HL-60 (cell line): ENCODE results near the gene HHLA2.
"Not testable (repeated sequence)": the region's sequence is repeated elsewhere in the genome, so short reads cannot be mapped to it uniquely, and the experiment has no call there.

Experiments
- DNase-seq, 2 experiments: peaks; one replicate each; pipeline ENCODE4 v3.0.0-alpha.2; 2010 to 2020; ENCODE audit warnings: low read depth in 1 of 2, low spot score in 1 of 2
- H3K27ac ChIP-seq: fragments of 250-450 bp; sonication (Bioruptor Pico); replicated peaks from 2 replicates; pipeline ENCODE4 v1.5.1; 2020; ENCODE audit warnings: mild to moderate bottlenecking, moderate library complexity
- H3K27me3 ChIP-seq: fragments of 250-450 bp; sonication (Bioruptor Pico); 2 replicates; pipeline ENCODE4 v1.5.1; 2021; ENCODE audit warnings: mild to moderate bottlenecking, moderate library complexity; ENCODE audit not compliant: insufficient read depth, poor library complexity, severe bottlenecking
- H3K4me3 ChIP-seq: replicated peaks from 2 replicates; pipeline ENCODE4 v1.5.1; 2011; ENCODE audit warnings: mild to moderate bottlenecking, control low read depth, low read length; ENCODE audit not compliant: insufficient read depth
- CTCF ChIP-seq: IDR thresholded peaks from one replicate; pipeline ENCODE4 v1.5.1; 2011; ENCODE audit warnings: low read length, control low read depth, inconsistent platforms; ENCODE audit not compliant: insufficient read depth
- GABPA ChIP-seq: IDR thresholded peaks from 2 replicates; pipeline ENCODE4 v1.6.1; 2012; ENCODE audit warnings: low read depth
- POLR2AphosphoS5 ChIP-seq: IDR thresholded peaks from 2 replicates; pipeline ENCODE4 v1.6.1; 2012; ENCODE audit warnings: low read depth
- SPI1 ChIP-seq: IDR thresholded peaks from 2 replicates; pipeline ENCODE4 v1.6.1; 2012; ENCODE audit warnings: low read depth, mild to moderate bottlenecking, borderline replicate concordance
- TF ChIP-seq, protein P1 (sequence below): IDR thresholded peaks from 2 replicates; pipeline ENCODE4 v1.6.1; 2012; ENCODE audit warnings: low read depth; ENCODE audit not compliant: insufficient replicate concordance

The HHLA2 gene

GRCh38 chr3:108251844-108252243, 44.5 kb upstream of the HHLA2 start:
- no peak overlapping the region for H3K4me3 ChIP-seq
- H3K27me3 ChIP-seq: no peaks in the 10 kb centered on the region
- TF ChIP-seq CTCF (no peak), POLR2AphosphoS5 (no peak), GABPA (no peak), SPI1 (no peak)
- TF ChIP-seq, protein P1, sequence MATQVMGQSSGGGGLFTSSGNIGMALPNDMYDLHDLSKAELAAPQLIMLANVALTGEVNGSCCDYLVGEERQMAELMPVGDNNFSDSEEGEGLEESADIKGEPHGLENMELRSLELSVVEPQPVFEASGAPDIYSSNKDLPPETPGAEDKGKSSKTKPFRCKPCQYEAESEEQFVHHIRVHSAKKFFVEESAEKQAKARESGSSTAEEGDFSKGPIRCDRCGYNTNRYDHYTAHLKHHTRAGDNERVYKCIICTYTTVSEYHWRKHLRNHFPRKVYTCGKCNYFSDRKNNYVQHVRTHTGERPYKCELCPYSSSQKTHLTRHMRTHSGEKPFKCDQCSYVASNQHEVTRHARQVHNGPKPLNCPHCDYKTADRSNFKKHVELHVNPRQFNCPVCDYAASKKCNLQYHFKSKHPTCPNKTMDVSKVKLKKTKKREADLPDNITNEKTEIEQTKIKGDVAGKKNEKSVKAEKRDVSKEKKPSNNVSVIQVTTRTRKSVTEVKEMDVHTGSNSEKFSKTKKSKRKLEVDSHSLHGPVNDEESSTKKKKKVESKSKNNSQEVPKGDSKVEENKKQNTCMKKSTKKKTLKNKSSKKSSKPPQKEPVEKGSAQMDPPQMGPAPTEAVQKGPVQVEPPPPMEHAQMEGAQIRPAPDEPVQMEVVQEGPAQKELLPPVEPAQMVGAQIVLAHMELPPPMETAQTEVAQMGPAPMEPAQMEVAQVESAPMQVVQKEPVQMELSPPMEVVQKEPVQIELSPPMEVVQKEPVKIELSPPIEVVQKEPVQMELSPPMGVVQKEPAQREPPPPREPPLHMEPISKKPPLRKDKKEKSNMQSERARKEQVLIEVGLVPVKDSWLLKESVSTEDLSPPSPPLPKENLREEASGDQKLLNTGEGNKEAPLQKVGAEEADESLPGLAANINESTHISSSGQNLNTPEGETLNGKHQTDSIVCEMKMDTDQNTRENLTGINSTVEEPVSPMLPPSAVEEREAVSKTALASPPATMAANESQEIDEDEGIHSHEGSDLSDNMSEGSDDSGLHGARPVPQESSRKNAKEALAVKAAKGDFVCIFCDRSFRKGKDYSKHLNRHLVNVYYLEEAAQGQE: no peak
- no peak for DNase-seq
- no peak overlapping the region for H3K27ac ChIP-seq

DNA sequence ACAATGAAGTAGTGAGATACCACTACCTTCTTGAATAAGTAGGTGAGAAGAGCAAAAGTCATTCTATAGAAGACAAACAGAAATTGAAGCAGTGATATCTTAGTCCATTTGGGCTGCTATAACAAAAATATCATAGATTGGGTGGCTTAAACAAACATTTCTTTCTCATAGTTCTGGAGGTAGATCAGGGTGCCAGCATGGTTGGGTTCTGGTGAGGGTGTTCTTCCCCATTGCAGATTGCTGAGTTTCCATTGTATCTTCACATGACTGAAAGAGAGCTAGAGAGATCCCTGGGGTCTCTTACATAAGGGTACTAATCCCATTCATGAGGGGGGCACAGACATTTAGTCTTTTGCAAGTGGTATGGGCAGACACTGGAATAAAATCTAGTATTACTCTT, 41.2 kb upstream of the HHLA2 start:
- H3K27me3 ChIP-seq: no peaks in the 10 kb centered on the region
- no peak overlapping the region for H3K27ac ChIP-seq
- H3K4me3 ChIP-seq: no peak overlapping the region
- no peak for DNase-seq
- TF ChIP-seq SPI1 (no peak), CTCF (no peak), POLR2AphosphoS5 (no peak), GABPA (no peak)
- TF ChIP-seq, protein P1: no peak

GRCh38 chr3:108264534-108265298, 31.6 kb upstream of the HHLA2 start:
- not testable (repeated sequence) for DNase-seq, H3K4me3 ChIP-seq, H3K27me3 ChIP-seq, H3K27ac ChIP-seq

DNA sequence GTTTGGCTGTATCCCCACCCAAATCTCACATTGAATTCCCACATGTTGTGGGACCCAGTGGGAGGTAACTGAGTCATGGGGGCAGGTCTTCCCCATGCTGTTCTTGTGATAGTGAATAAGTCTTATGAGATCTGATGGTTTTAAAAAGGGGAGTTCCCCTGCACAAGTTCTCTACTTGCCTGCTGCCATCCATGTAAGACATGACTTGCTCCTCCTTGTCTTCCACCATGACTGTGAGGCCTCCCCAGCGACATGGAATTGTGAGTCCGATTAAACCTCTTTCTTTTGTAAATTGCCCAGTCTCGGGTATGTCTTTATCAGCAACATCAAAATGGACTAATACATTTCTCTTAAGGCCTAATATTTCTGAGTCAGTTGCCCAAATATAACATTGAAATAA, 28.1 kb upstream of the HHLA2 start:
- H3K27ac ChIP-seq, H3K4me3 ChIP-seq, DNase-seq, H3K27me3 ChIP-seq: not testable (repeated sequence)

GRCh38 chr3:108271626-108272025, 24.7 kb upstream of the HHLA2 start:
- Histone ChIP-seq H3K27ac (no peak overlapping the region), H3K27me3 (no peaks in the 10 kb centered on the region), H3K4me3 (no peak overlapping the region)
- TF ChIP-seq CTCF: no peak
- TF ChIP-seq POLR2AphosphoS5: no peak
- no peak for TF ChIP-seq SPI1
- TF ChIP-seq, protein P1: no peak
- TF ChIP-seq GABPA: no peak
- no peak for DNase-seq

GRCh38 chr3:108279066-108279465, 17.3 kb upstream of the HHLA2 start:
- H3K27ac ChIP-seq, DNase-seq, H3K27me3 ChIP-seq, H3K4me3 ChIP-seq: not testable (repeated sequence)
